A549 (cell line): ENCODE measurements around the gene PDCD1. TPM values are rescaled to one million over a fixed set of nuclear protein-coding genes. Genes with fewer than 3 reads are reported as not detected.
A peak's percentile ranks its signal among the peaks of the same experiment; 100 is the strongest.

Experiments
- ATAC-seq, 2 experiments: fragments of 200-7000 bp in 1 of 2; fragments of >200 bp in 1 of 2; cut with Nextera tagmentation in 1 of 2; cut with Tn5 transposase in 1 of 2; 3 replicates each; pipeline versions ENCODE4 v1.8.0 to v1.9.1; 2018 to 2020; ENCODE audit warnings: mild to moderate bottlenecking in 1 of 2, moderate library complexity in 1 of 2
- CTCF ChIA-PET: fragments of 300-600 bp; sonication (Branson Sonifier 250); formaldehyde crosslinking; extraction: SDS; loops from one replicate; lab custom pipeline; 2021; ENCODE audit warnings: antibody characterized with exemption, inconsistent platforms; lab: Yijun Ruan, JAX
- POLR2A ChIA-PET: fragments of 350-600 bp; formaldehyde crosslinking; extraction: SDS; loops from one replicate; lab custom pipeline; 2021; ENCODE audit warnings: antibody characterized with exemption, inconsistent platforms; lab: Yijun Ruan, JAX
- DNase-seq, 2 experiments: peaks; one replicate each; pipeline versions ENCODE4 v3.0.0 to v3.0.0-alpha.2; 2011 to 2016; ENCODE audit warnings: low read depth in 1 of 2, low spot score in 1 of 2
- FAIRE-seq: peaks from 2 replicates; lab custom pipeline; 2011; peaks lifted over from hg19 to GRCh38; lab: Jason Lieb, UNC
- H3K27ac ChIP-seq, 2 experiments: fragments of >200 bp; sonication (Bioruptor Twin); formaldehyde crosslinking; 3 replicates each; pipeline ENCODE4 v1.5.1; 2016 to 2017
- H3K4me1 ChIP-seq: fragments of >200 bp; sonication (Bioruptor Twin); formaldehyde crosslinking; 3 replicates; pipeline ENCODE4 v1.6.1; 2016
- H3K4me2 ChIP-seq: fragments of >200 bp; sonication (Bioruptor Twin); formaldehyde crosslinking; 3 replicates; pipeline ENCODE4 v1.6.1; 2016
- H3K4me3 ChIP-seq: fragments of >200 bp; sonication (Bioruptor Twin); formaldehyde crosslinking; 3 replicates; pipeline ENCODE4 v1.5.1; 2016
- H3K9me3 ChIP-seq: fragments of >200 bp; sonication (Bioruptor Twin); formaldehyde crosslinking; 3 replicates; pipeline ENCODE4 v1.6.1; 2016
- CEBPB ChIP-seq, 2 experiments: fragments of >200 bp in 1 of 2; sonication (Bioruptor Twin) in 1 of 2; formaldehyde crosslinking in 1 of 2; IDR thresholded peaks; 2 replicates each; pipeline ENCODE4 v1.6.1; 2012 to 2016
- CHD2 ChIP-seq: fragments of 150-350 bp; IDR thresholded peaks from 2 replicates; pipeline ENCODE4 v1.6.1; 2014; ENCODE audit warnings: low read length; ENCODE audit not compliant: partially characterized antibody
- CTCF ChIP-seq: fragments of >200 bp; sonication (Bioruptor Twin); formaldehyde crosslinking; IDR thresholded peaks from 3 replicates; pipeline ENCODE4 v1.5.1; 2016
- EP300 ChIP-seq, 2 experiments: fragments of >200 bp; sonication (Bioruptor Twin); formaldehyde crosslinking; IDR thresholded peaks; 2 replicates in 1 of 2; 3 replicates in 1 of 2; pipeline ENCODE4 v1.6.1; 2016 to 2017
- HOXB5 ChIP-seq: fragments of 250-450 bp; sonication (Bioruptor Pico); IDR thresholded peaks from 2 replicates; pipeline ENCODE4 v1.5.0; 2020; ENCODE audit warnings: mild to moderate bottlenecking, moderate library complexity
- JUN ChIP-seq, 2 experiments: fragments of >200 bp; sonication (Bioruptor Twin); formaldehyde crosslinking; IDR thresholded peaks; 2 replicates in 1 of 2; 3 replicates in 1 of 2; pipeline ENCODE4 v1.6.1; 2016 to 2017
- JUNB ChIP-seq: fragments of >200 bp; sonication (Bioruptor Twin); formaldehyde crosslinking; IDR thresholded peaks from 2 replicates; pipeline ENCODE4 v1.6.1; 2016
- KDM5A ChIP-seq: fragments of 200-600 bp; sonication (generic); IDR thresholded peaks from 2 replicates; pipeline ENCODE4 v1.6.1; 2016; ENCODE audit warnings: antibody characterized with exemption, mild to moderate bottlenecking
- NR3C1 ChIP-seq: fragments of >200 bp; sonication (Bioruptor Twin); formaldehyde crosslinking; IDR thresholded peaks from 3 replicates; pipeline ENCODE4 v1.6.1; 2017
- RNF2 ChIP-seq: fragments of 200-600 bp; sonication (generic); IDR thresholded peaks from 2 replicates; pipeline ENCODE4 v1.6.1; 2016; ENCODE audit warnings: low read depth, mild to moderate bottlenecking, antibody characterized with exemption, moderate library complexity, borderline replicate concordance
- TFCP2L1 ChIP-seq: fragments of 250-450 bp; sonication (Bioruptor Pico); IDR thresholded peaks from 2 replicates; pipeline ENCODE4 v1.5.0; 2021; ENCODE audit warnings: mild to moderate bottlenecking
- ZC3H11A ChIP-seq: fragments of 450-650 bp; IDR thresholded peaks from 2 replicates; pipeline ENCODE4 v1.6.1; 2014; ENCODE audit warnings: antibody characterized with exemption, mild to moderate bottlenecking
- WGBS: methylation state at CpG from one replicate; pipeline ENCODE4 v1.1.6; 2017; ENCODE audit errors: missing lambda C conversion rate; 5-methylcytosine and 5-hydroxymethylcytosine counted together
- polyA plus RNA-seq, 4 experiments: library from polyadenylated mRNA; depleted of rRNA in 3 of 4; stranded (reverse); fragments of >200 nt; fragmentation: RNase III in 1 of 4; extraction: RNeasy Plus Mini Kit Qiagen cat#74134 plus additional on column Dnase treatment in 1 of 4; gene quantifications; 2 replicates in 3 of 4; 3 replicates in 1 of 4; pipeline ENCODE4 v1.2.3, GENCODE V29; 2011 to 2017
- TF ChIP-seq, protein P1 (sequence below): fragments of >200 bp; sonication (Bioruptor Twin); formaldehyde crosslinking; IDR thresholded peaks from 3 replicates; pipeline ENCODE4 v1.6.1; 2016
- TF ChIP-seq, protein P2 (sequence below): fragments of 450-650 bp; IDR thresholded peaks from 2 replicates; pipeline ENCODE4 v1.6.1; 2014; ENCODE audit warnings: antibody characterized with exemption
- TF ChIP-seq, protein P3 (sequence below): IDR thresholded peaks from 2 replicates; pipeline ENCODE4 v1.6.1; 2012; ENCODE audit warnings: low read depth, borderline replicate concordance
- TF ChIP-seq, protein P4 (sequence below): IDR thresholded peaks from 2 replicates; pipeline ENCODE4 v1.6.1; 2012

Gene PDCD1
- polyA plus RNA-seq, 2 of the 4 experiments (the other 2 are of a cell fraction) = not detected

GRCh38 chr2:241804326-241805229 lies 54.1 kb downstream of the PDCD1 start:
- WGBS = 83% methylated on average over 17 of the region's 35 CpGs
- TF ChIP-seq TFCP2L1 (CRISPR knock-in tag) (no peak), RNF2 (no peak), JUNB (no peak), NR3C1 (no peak), CEBPB (IDR thresholded peaks at IDR 0.05) (no peak), HOXB5 (CRISPR knock-in tag) (no peak), JUN (IDR thresholded peaks at IDR 0.05) (no peak), CHD2 (no peak)
- TF ChIP-seq, protein P1, sequence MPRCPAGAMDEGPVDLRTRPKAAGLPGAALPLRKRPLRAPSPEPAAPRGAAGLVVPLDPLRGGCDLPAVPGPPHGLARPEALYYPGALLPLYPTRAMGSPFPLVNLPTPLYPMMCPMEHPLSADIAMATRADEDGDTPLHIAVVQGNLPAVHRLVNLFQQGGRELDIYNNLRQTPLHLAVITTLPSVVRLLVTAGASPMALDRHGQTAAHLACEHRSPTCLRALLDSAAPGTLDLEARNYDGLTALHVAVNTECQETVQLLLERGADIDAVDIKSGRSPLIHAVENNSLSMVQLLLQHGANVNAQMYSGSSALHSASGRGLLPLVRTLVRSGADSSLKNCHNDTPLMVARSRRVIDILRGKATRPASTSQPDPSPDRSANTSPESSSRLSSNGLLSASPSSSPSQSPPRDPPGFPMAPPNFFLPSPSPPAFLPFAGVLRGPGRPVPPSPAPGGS = no peak
- TF ChIP-seq, protein P2, sequence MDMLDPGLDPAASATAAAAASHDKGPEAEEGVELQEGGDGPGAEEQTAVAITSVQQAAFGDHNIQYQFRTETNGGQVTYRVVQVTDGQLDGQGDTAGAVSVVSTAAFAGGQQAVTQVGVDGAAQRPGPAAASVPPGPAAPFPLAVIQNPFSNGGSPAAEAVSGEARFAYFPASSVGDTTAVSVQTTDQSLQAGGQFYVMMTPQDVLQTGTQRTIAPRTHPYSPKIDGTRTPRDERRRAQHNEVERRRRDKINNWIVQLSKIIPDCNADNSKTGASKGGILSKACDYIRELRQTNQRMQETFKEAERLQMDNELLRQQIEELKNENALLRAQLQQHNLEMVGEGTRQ = no peak
- TF ChIP-seq, protein P3, sequence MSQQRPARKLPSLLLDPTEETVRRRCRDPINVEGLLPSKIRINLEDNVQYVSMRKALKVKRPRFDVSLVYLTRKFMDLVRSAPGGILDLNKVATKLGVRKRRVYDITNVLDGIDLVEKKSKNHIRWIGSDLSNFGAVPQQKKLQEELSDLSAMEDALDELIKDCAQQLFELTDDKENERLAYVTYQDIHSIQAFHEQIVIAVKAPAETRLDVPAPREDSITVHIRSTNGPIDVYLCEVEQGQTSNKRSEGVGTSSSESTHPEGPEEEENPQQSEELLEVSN = no peak
- Histone ChIP-seq H3K4me3 (no peak overlapping the region), H3K9me3 (no peaks in the 10 kb centered on the region), H3K27ac (peak overlapping the region in 1 of 2 experiments; percentile 69; a peak in 3 of 6 replicates), H3K4me1 (peaks cover 18% of the 10 kb centered on the region), H3K4me2 (peak overlapping the region; percentile 74)
- ATAC-seq (peak in 1 of 2 experiments; percentile 31; a peak in 3 of 6 replicates), DNase-seq (peak in 1 of 2 experiments; percentile 38), FAIRE-seq (no peak)
- ChIA-PET POLR2A (interaction anchor here (0.7 kb wide), 1 partner anchor 127 kb away, joined by 4 read pairs; no protein-coding TSS in a partner anchor), CTCF (interaction anchor here (0.5 kb wide), 1 partner anchor 366 kb away, joined by 3 read pairs; no protein-coding TSS in a partner anchor)

- Histone ChIP-seq H3K27ac (peak overlapping the region; percentile 5 to 59; a peak in 2 of 6 replicates), H3K9me3 (no peaks in the 10 kb centered on the region), H3K4me1 (peaks cover 18% of the 10 kb centered on the region), H3K4me3 (peak overlapping the region; percentile 38), H3K4me2 (peak overlapping the region; percentile 74)
- FAIRE-seq = no peak
- DNase-seq = peak in 1 of 2 experiments; percentile 44
- TF ChIP-seq ZC3H11A (no peak), KDM5A (no peak), EP300 (IDR thresholded peaks at IDR 0.05) (no peak), CTCF (no peak), RNF2 (no peak)
- TF ChIP-seq, protein P4, sequence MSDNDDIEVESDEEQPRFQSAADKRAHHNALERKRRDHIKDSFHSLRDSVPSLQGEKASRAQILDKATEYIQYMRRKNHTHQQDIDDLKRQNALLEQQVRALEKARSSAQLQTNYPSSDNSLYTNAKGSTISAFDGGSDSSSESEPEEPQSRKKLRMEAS = peak; percentile 84
- TF ChIP-seq, protein P3 = peak; percentile 82
- POLR2A ChIA-PET = no interaction called here
- 35% methylated on average over 38 of the region's 109 CpGs for WGBS
- peak; percentile 26 to 74; a peak in 4 of 6 replicates for ATAC-seq
- CTCF ChIA-PET = no interaction called here
These were observed 55.0 kb downstream of the PDCD1 start for GRCh38 chr2:241803387-241804325.
